Natural killer cell (primary cell): ENCODE results near the gene RBM25. TPM values are rescaled to one million over a fixed set of nuclear protein-coding genes. Genes with fewer than 3 reads are reported as not detected.

Experiments
- ATAC-seq, 3 donors: fragments of 150-1000 bp in 2 of 3; fragments of 200-7000 bp in 1 of 3; cut with Tn5 transposase; 1 replicate in 1 of 3; 2 replicates in 2 of 3; pipeline ENCODE4 v1.10.0; 2021; ENCODE audit warnings: mild to moderate bottlenecking in 2 of 3, moderate library complexity in 2 of 3
- DNase-seq, 2 donors: peaks; one replicate each; pipeline versions ENCODE4 v3.0.0 to v3.0.0-alpha.2; 2013 to 2021; ENCODE audit warnings: mixed read lengths in 1 of 2
- H3K27ac ChIP-seq: one replicate; pipeline ENCODE4 v1.5.1; 2013; ENCODE audit warnings: mild to moderate bottlenecking, low read length
- H3K27me3 ChIP-seq: one replicate; pipeline ENCODE4 v1.6.1; 2013; ENCODE audit warnings: low read length; ENCODE audit not compliant: control insufficient read depth, insufficient read depth
- H3K36me3 ChIP-seq: one replicate; pipeline ENCODE4 v1.6.1; 2013; ENCODE audit warnings: low read length; ENCODE audit not compliant: control insufficient read depth, insufficient read depth
- H3K4me1 ChIP-seq: one replicate; pipeline ENCODE4 v1.6.1; 2013; ENCODE audit warnings: low read length; ENCODE audit not compliant: control insufficient read depth, insufficient read depth
- H3K4me3 ChIP-seq: one replicate; pipeline ENCODE4 v1.5.1; 2013; ENCODE audit warnings: low read length
- H3K9me3 ChIP-seq: one replicate; pipeline ENCODE4 v1.6.1; 2013; ENCODE audit warnings: low read length; ENCODE audit not compliant: control insufficient read depth, insufficient read depth
- H3K27ac Mint-ChIP-seq, 2 donors: one replicate each; pipeline ENCODE4 v1.8.0; 2022; ENCODE audit warnings: mild to moderate bottlenecking in 2 of 2, mixed read lengths in 2 of 2, moderate library complexity in 1 of 2
- H3K27me3 Mint-ChIP-seq, 2 donors: one replicate each; pipeline ENCODE4 v1.8.0; 2022; ENCODE audit warnings: low read depth in 2 of 2, mixed read lengths in 2 of 2
- H3K36me3 Mint-ChIP-seq: one replicate; pipeline ENCODE4 v1.8.0; 2022; ENCODE audit warnings: mixed read lengths
- H3K4me1 Mint-ChIP-seq, 2 donors: one replicate each; pipeline ENCODE4 v1.8.0; 2022; ENCODE audit warnings: mixed read lengths in 2 of 2
- H3K4me3 Mint-ChIP-seq: one replicate; pipeline ENCODE4 v1.8.0; 2022; ENCODE audit warnings: mild to moderate bottlenecking, moderate library complexity, mixed read lengths
- H3K9me3 Mint-ChIP-seq, 2 donors: one replicate each; pipeline ENCODE4 v1.8.0; 2022; ENCODE audit warnings: mixed read lengths in 2 of 2
- WGBS: methylation state at CpG from one replicate; pipeline ENCODE4 v1.1.7; 2013; ENCODE audit warnings: missing lambda C conversion rate; ENCODE audit not compliant: insufficient coverage; 5-methylcytosine and 5-hydroxymethylcytosine counted together
- intact Hi-C: fragments of 100-400 bp; cut with micrococcal nuclease; formaldehyde crosslinking; loops from one replicate; pipeline ENCODE4 v1.14.2; 2022
- total RNA-seq, 4 donors: library from RNA; stranded (reverse); fragments of 120-200 nt in 1 of 4; gene quantifications; one replicate each; pipeline versions ENCODE4 v1.2.3 to v1.2.4, GENCODE V29; 2013 to 2022
- TF ChIP-seq, protein P1 (sequence below): fragments of 200-600 bp; IDR thresholded peaks from one replicate; pipeline ENCODE4 v1.8.0; 2022; ENCODE audit warnings: antibody characterized with exemption

Gene RBM25
- total RNA-seq, 3 donors from 2014 or later (not counting 1 experiment from before 2014, with no cell fraction given) = 180 to 185 (median 182) TPM

DNA sequence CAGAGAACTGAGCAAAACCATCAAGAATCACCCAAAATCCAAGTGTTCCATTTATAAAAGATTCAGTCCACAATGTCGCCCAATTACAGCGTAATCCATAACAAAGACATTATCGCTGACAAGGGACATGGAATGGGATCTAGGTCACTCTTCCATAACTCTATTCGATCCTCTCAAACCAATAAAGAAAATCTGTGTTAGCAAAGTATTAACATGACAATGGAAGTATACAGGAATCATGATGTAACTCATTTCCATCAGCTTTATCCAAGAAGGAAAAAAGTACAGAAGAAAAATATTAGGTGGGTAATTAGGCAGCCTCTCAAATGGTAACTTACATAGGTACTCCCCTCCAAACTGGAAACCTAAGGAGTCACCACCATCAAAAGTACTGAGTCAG is 36.3 kb upstream of the RBM25 start:
- Histone ChIP-seq H3K9me3 (no peaks in the 10 kb centered on the region), H3K27me3 (no peaks in the 10 kb centered on the region), H3K36me3 (peaks cover 27% of the 10 kb centered on the region), H3K4me3 (no peak overlapping the region), H3K4me1 (peaks cover 10% of the 10 kb centered on the region), H3K27ac (no peak overlapping the region)
- peaks cover 49 to 50% of the 10 kb centered on the region in 2 donors for H3K4me1 Mint-ChIP-seq
- WGBS = 93% methylated on average over 3 of the region's 4 CpGs
- H3K36me3 Mint-ChIP-seq = peaks cover 8% of the 10 kb centered on the region
- no peaks in the 10 kb centered on the region for H3K9me3 Mint-ChIP-seq
- TF ChIP-seq, protein P1, sequence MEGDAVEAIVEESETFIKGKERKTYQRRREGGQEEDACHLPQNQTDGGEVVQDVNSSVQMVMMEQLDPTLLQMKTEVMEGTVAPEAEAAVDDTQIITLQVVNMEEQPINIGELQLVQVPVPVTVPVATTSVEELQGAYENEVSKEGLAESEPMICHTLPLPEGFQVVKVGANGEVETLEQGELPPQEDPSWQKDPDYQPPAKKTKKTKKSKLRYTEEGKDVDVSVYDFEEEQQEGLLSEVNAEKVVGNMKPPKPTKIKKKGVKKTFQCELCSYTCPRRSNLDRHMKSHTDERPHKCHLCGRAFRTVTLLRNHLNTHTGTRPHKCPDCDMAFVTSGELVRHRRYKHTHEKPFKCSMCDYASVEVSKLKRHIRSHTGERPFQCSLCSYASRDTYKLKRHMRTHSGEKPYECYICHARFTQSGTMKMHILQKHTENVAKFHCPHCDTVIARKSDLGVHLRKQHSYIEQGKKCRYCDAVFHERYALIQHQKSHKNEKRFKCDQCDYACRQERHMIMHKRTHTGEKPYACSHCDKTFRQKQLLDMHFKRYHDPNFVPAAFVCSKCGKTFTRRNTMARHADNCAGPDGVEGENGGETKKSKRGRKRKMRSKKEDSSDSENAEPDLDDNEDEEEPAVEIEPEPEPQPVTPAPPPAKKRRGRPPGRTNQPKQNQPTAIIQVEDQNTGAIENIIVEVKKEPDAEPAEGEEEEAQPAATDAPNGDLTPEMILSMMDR = no peak
- H3K4me3 Mint-ChIP-seq = no peak overlapping the region
- ATAC-seq = no peak
- intact Hi-C loops = no loop called here
- no peaks in the 10 kb centered on the region for H3K27me3 Mint-ChIP-seq
- no peak for DNase-seq
- H3K27ac Mint-ChIP-seq = peak overlapping the region in 1 of 2 donors; percentile 28

DNA sequence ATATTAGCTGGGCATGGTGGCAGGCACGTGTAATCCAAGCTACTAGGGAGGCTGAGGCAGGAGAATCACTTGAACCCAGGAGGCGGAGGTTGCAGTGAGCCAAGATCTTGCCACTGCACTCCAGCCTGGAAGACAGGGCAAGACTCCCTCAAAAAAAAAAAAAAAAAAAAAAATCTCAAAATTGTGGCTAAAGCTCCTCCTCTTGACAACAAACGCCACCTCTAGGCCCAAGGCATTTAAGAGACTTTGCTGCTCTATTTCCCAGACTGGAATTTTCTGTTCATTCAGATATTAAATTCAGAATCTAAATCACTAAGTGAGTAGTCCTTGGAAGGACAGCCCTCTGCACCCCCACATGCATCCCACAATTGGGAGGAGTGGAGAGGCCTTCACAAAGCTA is 32.8 kb upstream of the RBM25 start:
- peaks cover 43 to 45% of the 10 kb centered on the region in 2 donors for H3K4me1 Mint-ChIP-seq
- Histone ChIP-seq H3K9me3 (no peaks in the 10 kb centered on the region), H3K36me3 (peaks cover 20% of the 10 kb centered on the region), H3K27me3 (no peaks in the 10 kb centered on the region), H3K4me1 (peaks cover 10% of the 10 kb centered on the region), H3K27ac (no peak overlapping the region), H3K4me3 (no peak overlapping the region)
- H3K27me3 Mint-ChIP-seq = no peaks in the 10 kb centered on the region
- intact Hi-C loops = no loop called here
- ATAC-seq = no peak
- peaks cover 8% of the 10 kb centered on the region for H3K36me3 Mint-ChIP-seq
- H3K4me3 Mint-ChIP-seq = peak overlapping the region; percentile 90
- H3K27ac Mint-ChIP-seq = peak overlapping the region; percentile 83 to 94
- no peak for DNase-seq
- TF ChIP-seq, protein P1 = no peak
- WGBS = 98% methylated on average over 3 of the region's 3 CpGs
- no peaks in the 10 kb centered on the region for H3K9me3 Mint-ChIP-seq

DNA sequence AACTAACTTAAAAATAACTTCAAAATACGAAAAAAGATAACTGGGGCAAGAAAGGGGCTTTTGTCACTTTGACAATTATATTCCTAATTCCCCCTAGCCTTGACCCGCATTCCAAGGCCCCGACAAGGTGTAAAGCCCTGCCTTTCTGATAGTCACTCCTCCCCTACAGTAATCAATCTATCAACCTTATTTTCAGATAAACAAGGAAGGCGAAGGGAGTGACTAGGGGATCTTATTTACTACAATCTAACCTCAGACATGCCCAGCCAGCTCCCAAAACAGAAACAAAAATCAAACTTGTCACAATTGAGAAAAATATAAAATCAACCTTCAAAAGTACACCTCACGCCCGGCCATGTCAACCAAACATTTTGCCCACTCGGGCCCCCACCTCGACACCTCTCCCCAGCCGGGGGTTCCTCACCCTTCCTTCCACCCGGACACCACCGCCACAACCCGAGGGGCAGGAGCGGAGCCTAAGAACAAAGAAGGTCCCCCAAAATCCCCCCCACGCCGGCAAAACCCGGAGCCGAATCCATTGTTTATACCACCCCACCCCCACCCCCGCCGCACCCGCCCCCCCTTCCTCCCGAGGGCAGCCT is 32.0 kb upstream of the RBM25 start:
- Mint-ChIP-seq H3K36me3 (peaks cover 8% of the 10 kb centered on the region), H3K27me3 (no peaks in the 10 kb centered on the region), H3K4me1 (peaks cover 43 to 45% of the 10 kb centered on the region in 2 donors), H3K27ac (peak overlapping the region; percentile 83 to 94), H3K9me3 (no peaks in the 10 kb centered on the region), H3K4me3 (peak overlapping the region; percentile 90)
- H3K36me3 ChIP-seq = peaks cover 17% of the 10 kb centered on the region
- WGBS = 9% methylated on average over 14 of the region's 21 CpGs
- H3K9me3 ChIP-seq = no peaks in the 10 kb centered on the region
- ATAC-seq (peak in 1 of 3 donors; percentile 1), DNase-seq (no peak)
- H3K4me1 ChIP-seq = peaks cover 10% of the 10 kb centered on the region
- no peaks in the 10 kb centered on the region for H3K27me3 ChIP-seq
- TF ChIP-seq, protein P1 = no peak
- intact Hi-C loops = no loop called here
- peak overlapping the region; percentile 27 for H3K27ac ChIP-seq
- peak overlapping the region; percentile 79 for H3K4me3 ChIP-seq
